HUES64 (cell line): ENCODE measurements around the gene PIRT.

Source experiments
- H3K27ac ChIP-seq: 2 replicates; pipeline ENCODE4 v1.7.0; 2013; ENCODE audit warnings: low read depth, low read length, inconsistent platforms
- H3K27me3 ChIP-seq: 2 replicates; pipeline ENCODE4 v1.6.1; 2013; ENCODE audit warnings: mild to moderate bottlenecking, low read length; ENCODE audit not compliant: insufficient read depth
- H3K36me3 ChIP-seq: 2 replicates; pipeline ENCODE4 v1.6.1; 2013; ENCODE audit warnings: mild to moderate bottlenecking, low read length; ENCODE audit not compliant: insufficient read depth
- H3K4me1 ChIP-seq: 2 replicates; pipeline ENCODE4 v1.6.1; 2013; ENCODE audit warnings: mild to moderate bottlenecking, low read length, moderate library complexity; ENCODE audit not compliant: insufficient read depth
- H3K4me3 ChIP-seq: 2 replicates; pipeline ENCODE4 v1.5.1; 2013; ENCODE audit warnings: mild to moderate bottlenecking, low read length, moderate library complexity
- H3K9ac ChIP-seq: 2 replicates; pipeline ENCODE4 v1.6.1; 2013; ENCODE audit warnings: mild to moderate bottlenecking, low read depth, low read length
- H3K9me3 ChIP-seq: 2 replicates; pipeline ENCODE4 v1.6.1; 2013; ENCODE audit warnings: low read depth, low read length; ENCODE audit not compliant: insufficient read depth
- WGBS: fragments of 150-250, 120-280 bp; methylation state at CpG from one replicate; pipeline ENCODE4 v1.1.7; 2013; ENCODE audit warnings: missing lambda C conversion rate; 5-methylcytosine and 5-hydroxymethylcytosine counted together

PIRT gene

DNA sequence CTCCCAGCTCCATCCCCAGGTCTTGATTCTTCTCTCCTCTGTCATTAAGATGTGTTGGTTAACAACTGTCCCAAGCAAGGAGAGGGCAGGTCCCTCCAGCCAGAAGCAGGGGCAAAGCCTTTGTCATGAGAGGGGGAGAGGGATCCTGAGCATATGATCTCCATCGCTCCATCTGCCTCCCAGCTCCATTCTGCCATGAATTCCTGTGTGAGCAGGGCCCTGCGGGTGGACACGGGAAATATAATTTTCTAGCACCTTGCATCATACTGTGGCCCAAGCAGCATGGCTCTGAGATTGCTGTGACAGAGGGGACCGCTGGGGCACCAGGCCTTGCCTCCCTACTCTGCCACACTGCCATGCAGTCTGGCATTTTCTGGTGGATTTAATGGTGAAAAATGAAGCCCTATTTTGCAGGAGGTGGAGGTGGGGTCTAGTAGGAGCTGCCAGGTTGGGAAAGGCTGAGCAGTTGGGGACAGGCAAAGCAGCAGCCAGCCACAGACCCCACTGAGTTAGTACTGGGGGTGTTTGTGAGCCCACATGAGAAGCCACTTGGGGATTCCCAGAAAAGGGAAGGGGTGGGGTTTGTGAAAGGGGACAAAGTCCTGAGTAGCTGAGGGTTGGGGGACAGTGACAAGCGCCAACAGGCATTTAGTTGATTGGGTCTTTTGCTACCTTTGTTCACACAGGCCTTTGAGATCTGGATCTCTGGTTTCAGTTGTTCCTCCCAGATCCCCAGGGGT, 50.4 kb downstream of the PIRT start:
- no peak overlapping the region for H3K4me3 ChIP-seq
- 84% methylated on average over 5 of the region's 5 CpGs for WGBS
- H3K27me3 ChIP-seq: no peaks in the 10 kb centered on the region
- no peak overlapping the region for H3K9ac ChIP-seq
- H3K4me1 ChIP-seq: peaks cover 23% of the 10 kb centered on the region
- H3K9me3 ChIP-seq: no peaks in the 10 kb centered on the region
- no peaks in the 10 kb centered on the region for H3K36me3 ChIP-seq
- H3K27ac ChIP-seq: no peak overlapping the region

DNA sequence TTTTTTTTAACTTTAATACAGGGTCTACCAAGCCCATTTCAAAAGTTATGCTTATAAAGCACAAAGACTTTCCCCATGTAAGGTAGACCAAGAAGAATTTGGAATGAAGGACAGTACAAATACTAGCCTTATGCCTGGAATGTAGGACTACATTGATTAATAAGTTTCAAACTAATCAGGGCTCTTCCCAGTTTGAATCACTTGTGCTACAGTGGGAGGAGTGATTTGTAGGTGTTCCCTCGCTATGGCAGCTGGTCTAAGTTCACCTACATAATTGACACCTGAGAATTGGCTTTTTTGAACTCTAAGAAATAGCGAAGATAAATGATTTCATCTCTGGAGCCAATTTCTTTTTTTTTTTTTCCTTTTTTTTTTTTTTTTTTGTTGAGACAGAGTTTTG, 52.6 kb downstream of the PIRT start:
- WGBS: 63% methylated on average over 1 of the region's 2 CpGs

DNA sequence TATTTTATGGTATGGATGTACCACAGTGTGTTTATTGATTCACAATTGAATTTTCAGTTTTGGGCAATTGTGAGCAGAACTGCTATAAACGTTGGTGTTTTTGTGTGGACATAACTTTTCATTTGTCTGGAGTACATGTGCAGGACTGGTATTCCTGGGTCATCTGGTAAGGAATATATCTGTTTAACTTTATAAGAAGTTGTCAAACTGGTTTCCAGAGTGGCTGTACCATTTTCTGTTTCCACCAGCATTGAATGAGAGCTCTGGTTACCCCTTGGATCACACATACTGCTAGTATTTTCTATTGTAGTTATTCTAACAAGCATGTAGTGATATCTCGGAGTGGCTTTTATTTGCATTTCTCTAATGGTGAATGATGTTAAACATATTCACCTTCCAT, 58.3 kb downstream of the PIRT start:
- Histone ChIP-seq H3K36me3 (no peaks in the 10 kb centered on the region), H3K27me3 (no peaks in the 10 kb centered on the region), H3K9me3 (peaks cover 9% of the 10 kb centered on the region; the same call in 1 of the 2 replicates), H3K4me1 (peaks cover 6% of the 10 kb centered on the region), H3K27ac (no peak overlapping the region), H3K9ac (no peak overlapping the region), H3K4me3 (no peak overlapping the region)
- 85% methylated on average over 1 of the region's 2 CpGs for WGBS

More for the DNA sequence above, 52.6 kb downstream of the PIRT start:
- H3K4me1 ChIP-seq: peaks cover 23% of the 10 kb centered on the region
- H3K9me3 ChIP-seq: no peaks in the 10 kb centered on the region
- no peak overlapping the region for H3K9ac ChIP-seq
- no peaks in the 10 kb centered on the region for H3K27me3 ChIP-seq
- no peak overlapping the region for H3K4me3 ChIP-seq
- H3K36me3 ChIP-seq: no peaks in the 10 kb centered on the region
- peak overlapping the region; percentile 63; the same call in 1 of the 2 replicates for H3K27ac ChIP-seq

DNA sequence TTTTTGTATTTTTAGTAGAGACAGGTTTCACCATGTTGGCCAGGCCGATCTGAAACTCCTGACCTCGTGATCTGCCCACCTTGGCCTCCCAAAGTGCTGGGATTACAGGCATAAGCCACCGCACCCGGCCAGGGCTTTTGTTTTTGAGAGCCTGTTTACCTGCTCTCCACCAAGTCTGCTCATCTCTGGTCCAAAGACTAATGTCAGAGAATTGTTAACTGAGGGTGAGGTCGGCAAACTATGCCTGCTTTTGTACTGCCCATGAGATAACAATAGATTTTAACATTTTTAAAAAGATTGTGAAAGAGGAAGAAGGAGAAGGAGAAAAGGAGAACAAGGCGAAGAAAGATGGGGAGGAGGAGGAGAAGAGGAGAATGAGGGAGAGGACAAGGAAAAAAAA, 60.0 kb downstream of the PIRT start:
- no peaks in the 10 kb centered on the region for H3K27me3 ChIP-seq
- no peak overlapping the region for H3K27ac ChIP-seq
- H3K9me3 ChIP-seq: peaks cover 9% of the 10 kb centered on the region; the same call in 1 of the 2 replicates
- no peak overlapping the region for H3K4me3 ChIP-seq
- WGBS: 90% methylated on average over 6 of the region's 6 CpGs
- no peak overlapping the region for H3K9ac ChIP-seq
- no peaks in the 10 kb centered on the region for H3K36me3 ChIP-seq
- H3K4me1 ChIP-seq: peaks cover 7% of the 10 kb centered on the region; the same call in 1 of the 2 replicates

DNA sequence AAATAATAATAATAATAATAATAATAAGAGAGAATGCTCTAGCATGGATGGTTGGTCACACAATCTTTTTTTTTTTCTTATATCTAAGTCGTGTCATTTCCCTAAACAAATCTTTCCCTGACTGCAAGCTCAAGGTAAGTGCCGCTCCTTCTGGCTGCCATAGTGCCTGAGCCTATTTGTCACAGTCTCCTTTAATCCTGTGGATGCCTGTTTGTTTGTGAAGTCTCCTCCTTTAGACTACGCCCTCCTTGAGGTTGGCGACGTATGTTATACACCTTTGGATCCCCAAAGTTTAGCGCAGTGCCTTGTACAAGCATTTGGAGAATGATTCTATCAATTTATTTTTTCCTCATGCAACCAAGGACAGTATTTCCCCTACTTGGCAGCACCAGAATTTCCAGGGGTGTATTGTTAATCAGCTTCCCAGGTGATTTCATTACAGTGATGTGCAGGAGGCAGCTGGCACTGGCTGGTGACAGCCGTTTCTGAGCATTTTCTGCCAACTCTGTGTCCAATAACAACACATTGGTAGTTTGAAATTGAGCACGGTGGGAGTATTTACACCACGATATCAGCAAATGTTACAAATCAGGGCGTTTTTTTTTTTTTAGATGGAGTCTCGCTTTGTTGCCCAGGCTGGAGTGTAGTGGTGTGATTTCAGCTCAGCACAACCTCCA, 60.6 kb downstream of the PIRT start:
- Histone ChIP-seq H3K36me3 (no peaks in the 10 kb centered on the region), H3K4me3 (no peak overlapping the region), H3K27ac (no peak overlapping the region), H3K9me3 (peaks cover 9% of the 10 kb centered on the region; the same call in 1 of the 2 replicates), H3K4me1 (peaks cover 9% of the 10 kb centered on the region; the same call in 1 of the 2 replicates), H3K27me3 (no peaks in the 10 kb centered on the region), H3K9ac (no peak overlapping the region)
- WGBS: 97% methylated on average over 11 of the region's 11 CpGs

DNA sequence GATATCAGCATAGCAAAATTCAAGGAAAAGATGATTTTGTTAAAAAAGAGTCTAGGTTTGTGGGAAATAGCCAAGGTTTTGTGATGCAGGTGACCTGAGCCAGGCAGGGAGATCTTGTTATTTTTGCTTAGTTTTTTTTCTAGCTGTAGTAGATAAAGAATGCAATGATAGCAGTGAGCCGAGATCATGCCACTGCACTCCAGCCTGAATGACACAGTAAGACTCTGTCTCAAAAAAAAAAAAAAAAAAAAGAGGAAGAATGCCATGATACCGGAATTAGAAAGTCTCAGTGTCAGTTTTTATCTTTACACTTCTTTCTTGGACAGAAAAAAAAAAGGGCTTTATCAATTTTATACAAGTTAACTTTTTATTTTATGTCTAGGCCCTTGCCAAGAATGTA, 61.5 kb downstream of the PIRT start:
- Histone ChIP-seq H3K9ac (no peak overlapping the region), H3K36me3 (no peaks in the 10 kb centered on the region), H3K4me3 (no peak overlapping the region), H3K27ac (no peak overlapping the region), H3K27me3 (no peaks in the 10 kb centered on the region), H3K4me1 (peaks cover 9% of the 10 kb centered on the region; the same call in 1 of the 2 replicates), H3K9me3 (peaks cover 9% of the 10 kb centered on the region; the same call in 1 of the 2 replicates)
- 100% methylated on average over 1 of the region's 2 CpGs for WGBS

DNA sequence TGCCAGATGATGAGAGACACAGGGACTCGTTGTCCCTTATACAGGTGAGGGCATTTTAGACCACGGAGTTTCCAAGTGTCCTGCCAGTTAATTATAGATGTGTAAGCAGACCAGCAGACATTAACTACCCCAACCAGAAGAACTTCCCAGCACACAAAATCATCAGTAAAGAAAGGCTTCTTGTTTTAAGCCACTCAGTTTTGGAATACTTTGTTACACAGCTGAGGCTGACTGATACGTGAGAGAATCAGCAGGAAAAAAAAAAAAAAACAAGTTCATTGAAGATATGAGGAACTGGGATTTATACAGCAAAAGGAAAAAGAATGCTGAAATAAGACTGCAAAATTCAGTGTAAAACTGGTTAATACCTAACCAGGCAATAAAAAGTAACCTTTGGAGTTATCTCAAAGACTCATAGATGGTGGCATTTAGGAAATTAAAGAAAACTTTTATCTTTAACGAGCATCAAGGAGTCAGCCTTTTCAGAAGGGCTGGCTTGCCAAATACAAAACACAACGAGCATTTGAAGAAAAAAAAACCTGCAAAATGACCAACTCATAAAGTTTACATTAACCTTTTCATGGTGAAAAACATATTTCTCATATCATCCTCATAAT, 62.0 kb downstream of the PIRT start:
- Histone ChIP-seq H3K27me3 (no peaks in the 10 kb centered on the region), H3K9ac (no peak overlapping the region), H3K9me3 (peaks cover 9% of the 10 kb centered on the region; the same call in 1 of the 2 replicates), H3K36me3 (no peaks in the 10 kb centered on the region), H3K4me1 (peaks cover 9% of the 10 kb centered on the region; the same call in 1 of the 2 replicates), H3K27ac (no peak overlapping the region), H3K4me3 (no peak overlapping the region)
- WGBS: 94% methylated on average over 5 of the region's 5 CpGs

DNA sequence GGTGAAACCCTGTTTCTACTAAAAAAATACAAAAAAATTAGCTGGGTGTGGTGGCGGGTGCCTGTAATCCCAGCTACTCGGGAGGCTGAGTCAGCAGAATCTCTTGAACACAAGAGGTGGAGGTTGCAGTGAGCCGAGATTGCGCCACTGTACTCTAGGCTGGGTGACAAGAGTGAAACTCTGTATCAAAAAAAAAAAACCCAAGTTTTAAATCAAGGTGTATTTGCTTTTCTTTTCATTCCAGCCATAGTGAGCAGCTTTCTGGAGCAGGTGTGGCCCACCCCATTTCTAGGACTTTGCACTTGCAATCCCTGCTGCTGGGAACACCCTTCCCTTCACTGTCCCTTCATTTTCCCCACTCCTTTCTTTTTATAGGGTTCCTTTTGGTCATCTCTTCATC, 62.8 kb downstream of the PIRT start:
- H3K9ac ChIP-seq: no peak overlapping the region
- WGBS: 93% methylated on average over 4 of the region's 4 CpGs
- no peak overlapping the region for H3K27ac ChIP-seq
- H3K4me1 ChIP-seq: peaks cover 9% of the 10 kb centered on the region; the same call in 1 of the 2 replicates
- H3K36me3 ChIP-seq: no peaks in the 10 kb centered on the region
- H3K27me3 ChIP-seq: no peaks in the 10 kb centered on the region
- no peak overlapping the region for H3K4me3 ChIP-seq
- peaks cover 9% of the 10 kb centered on the region; the same call in 1 of the 2 replicates for H3K9me3 ChIP-seq

DNA sequence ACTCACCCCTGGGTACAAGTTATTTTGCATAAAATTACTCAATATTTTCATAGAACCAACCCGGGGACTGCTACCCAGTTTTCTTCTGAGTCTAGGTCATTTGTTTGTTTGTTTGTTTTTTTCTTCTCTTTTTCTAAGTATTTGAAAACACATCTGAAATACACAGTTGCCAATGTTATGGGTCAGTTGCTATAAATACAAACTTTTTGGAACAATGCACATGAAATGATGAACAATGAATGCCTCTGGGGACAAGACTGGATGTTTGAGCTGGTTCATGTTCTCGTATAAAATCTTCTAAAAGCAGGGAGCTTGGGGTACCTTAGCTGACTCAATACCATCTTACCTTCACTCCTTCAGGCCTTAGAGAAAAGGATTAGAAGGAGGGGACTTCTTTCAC, 64.5 kb downstream of the PIRT start:
- Histone ChIP-seq H3K9ac (no peak overlapping the region), H3K27me3 (no peaks in the 10 kb centered on the region), H3K4me1 (peaks cover 9% of the 10 kb centered on the region; the same call in 1 of the 2 replicates), H3K27ac (no peak overlapping the region), H3K9me3 (0 out of 2 replicates have a peak, but pooled peaks cover 5% of the 10 kb centered on the region), H3K36me3 (no peaks in the 10 kb centered on the region), H3K4me3 (no peak overlapping the region)
- 78% methylated on average over 2 of the region's 2 CpGs for WGBS
